ENCODE data around the gene CD74.
"Not testable (repeated sequence)": the region's sequence is repeated elsewhere in the genome, so short reads cannot be mapped to it uniquely, and the experiment has no call there.

Gene CD74

DNA sequence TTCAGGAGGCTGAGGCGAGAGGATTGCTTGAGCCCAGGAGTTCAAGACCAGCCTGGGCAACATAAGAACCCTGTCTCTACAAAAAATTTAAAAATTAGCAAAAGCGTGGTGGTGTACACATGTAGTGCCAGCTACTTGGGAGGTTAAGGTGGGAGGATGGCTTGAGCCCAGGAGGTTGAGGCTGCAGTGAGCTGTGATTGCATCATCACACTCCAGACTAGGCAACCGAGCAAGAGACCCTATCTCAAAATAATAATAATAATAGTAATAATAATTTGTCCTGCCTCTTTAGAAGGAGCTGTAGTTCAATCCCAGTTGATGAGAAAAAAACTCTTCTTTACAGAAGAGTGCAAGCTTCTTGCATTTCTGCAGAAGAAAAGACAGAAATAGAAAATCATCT lies 10.0 kb upstream of the CD74 start:
- no peak overlapping the region for H3K4me3 ChIP-seq (IDR thresholded peaks at IDR 0.05; ENCODE audit: insufficient read depth, low read depth, low read length)
- TF ChIP-seq, protein P1, sequence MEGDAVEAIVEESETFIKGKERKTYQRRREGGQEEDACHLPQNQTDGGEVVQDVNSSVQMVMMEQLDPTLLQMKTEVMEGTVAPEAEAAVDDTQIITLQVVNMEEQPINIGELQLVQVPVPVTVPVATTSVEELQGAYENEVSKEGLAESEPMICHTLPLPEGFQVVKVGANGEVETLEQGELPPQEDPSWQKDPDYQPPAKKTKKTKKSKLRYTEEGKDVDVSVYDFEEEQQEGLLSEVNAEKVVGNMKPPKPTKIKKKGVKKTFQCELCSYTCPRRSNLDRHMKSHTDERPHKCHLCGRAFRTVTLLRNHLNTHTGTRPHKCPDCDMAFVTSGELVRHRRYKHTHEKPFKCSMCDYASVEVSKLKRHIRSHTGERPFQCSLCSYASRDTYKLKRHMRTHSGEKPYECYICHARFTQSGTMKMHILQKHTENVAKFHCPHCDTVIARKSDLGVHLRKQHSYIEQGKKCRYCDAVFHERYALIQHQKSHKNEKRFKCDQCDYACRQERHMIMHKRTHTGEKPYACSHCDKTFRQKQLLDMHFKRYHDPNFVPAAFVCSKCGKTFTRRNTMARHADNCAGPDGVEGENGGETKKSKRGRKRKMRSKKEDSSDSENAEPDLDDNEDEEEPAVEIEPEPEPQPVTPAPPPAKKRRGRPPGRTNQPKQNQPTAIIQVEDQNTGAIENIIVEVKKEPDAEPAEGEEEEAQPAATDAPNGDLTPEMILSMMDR (conservative IDR thresholded peaks at IDR 0.05; ENCODE audit: low read depth, low read length), result no peak
- no peak overlapping the region for H2AFZ ChIP-seq (ENCODE audit: low read depth)
- H3K27me3 ChIP-seq (ENCODE audit: insufficient read depth, low read depth), result no peaks in the 10 kb centered on the region
- H3K36me3 ChIP-seq (ENCODE audit: insufficient read depth), result no peaks in the 10 kb centered on the region
- H3K79me2 ChIP-seq (ENCODE audit: insufficient read depth, low read depth), result no peaks in the 10 kb centered on the region
- H3K9ac ChIP-seq, result no peak overlapping the region
- no peak overlapping the region for H3K4me2 ChIP-seq
- no peaks in the 10 kb centered on the region for H4K20me1 ChIP-seq (ENCODE audit: insufficient read depth)
- no peaks in the 10 kb centered on the region for H3K4me1 ChIP-seq (ENCODE audit: low read depth, poor library complexity, severe bottlenecking)
- no peak overlapping the region for H3K27ac ChIP-seq

DNA sequence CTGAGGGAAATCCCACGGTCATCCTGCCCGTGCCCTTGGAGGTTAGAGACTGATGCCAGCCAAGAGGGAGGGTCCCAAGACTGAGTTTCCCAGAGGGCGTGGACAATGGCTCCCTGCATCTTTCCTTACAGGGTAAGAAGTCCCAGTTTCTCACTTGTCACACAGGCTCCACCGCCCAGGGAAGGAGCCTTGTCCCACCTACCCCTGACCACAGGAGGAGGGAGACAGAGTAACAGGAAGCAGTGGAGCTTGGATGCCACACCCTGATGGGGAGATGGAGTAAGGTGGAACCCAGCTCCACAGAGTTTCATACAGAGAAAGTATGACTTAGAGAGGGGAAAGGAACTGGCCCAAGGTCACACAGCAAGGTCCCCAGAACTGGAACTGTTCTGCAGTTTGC lies 9.4 kb upstream of the CD74 start:
- H3K27ac ChIP-seq, result no peak overlapping the region
- H3K36me3 ChIP-seq (ENCODE audit: insufficient read depth), result no peaks in the 10 kb centered on the region
- H3K79me2 ChIP-seq (ENCODE audit: insufficient read depth, low read depth), result no peaks in the 10 kb centered on the region
- H3K9ac ChIP-seq, result no peak overlapping the region
- TF ChIP-seq, protein P1 (conservative IDR thresholded peaks at IDR 0.05; ENCODE audit: low read depth, low read length), result no peak
- no peak overlapping the region for H3K4me3 ChIP-seq (IDR thresholded peaks at IDR 0.05; ENCODE audit: insufficient read depth, low read depth, low read length)
- H3K27me3 ChIP-seq (ENCODE audit: insufficient read depth, low read depth), result no peaks in the 10 kb centered on the region
- H4K20me1 ChIP-seq (ENCODE audit: insufficient read depth), result no peaks in the 10 kb centered on the region
- H3K4me1 ChIP-seq (ENCODE audit: low read depth, poor library complexity, severe bottlenecking), result no peaks in the 10 kb centered on the region
- no peak overlapping the region for H3K4me2 ChIP-seq
- no peak overlapping the region for H2AFZ ChIP-seq (ENCODE audit: low read depth)

DNA sequence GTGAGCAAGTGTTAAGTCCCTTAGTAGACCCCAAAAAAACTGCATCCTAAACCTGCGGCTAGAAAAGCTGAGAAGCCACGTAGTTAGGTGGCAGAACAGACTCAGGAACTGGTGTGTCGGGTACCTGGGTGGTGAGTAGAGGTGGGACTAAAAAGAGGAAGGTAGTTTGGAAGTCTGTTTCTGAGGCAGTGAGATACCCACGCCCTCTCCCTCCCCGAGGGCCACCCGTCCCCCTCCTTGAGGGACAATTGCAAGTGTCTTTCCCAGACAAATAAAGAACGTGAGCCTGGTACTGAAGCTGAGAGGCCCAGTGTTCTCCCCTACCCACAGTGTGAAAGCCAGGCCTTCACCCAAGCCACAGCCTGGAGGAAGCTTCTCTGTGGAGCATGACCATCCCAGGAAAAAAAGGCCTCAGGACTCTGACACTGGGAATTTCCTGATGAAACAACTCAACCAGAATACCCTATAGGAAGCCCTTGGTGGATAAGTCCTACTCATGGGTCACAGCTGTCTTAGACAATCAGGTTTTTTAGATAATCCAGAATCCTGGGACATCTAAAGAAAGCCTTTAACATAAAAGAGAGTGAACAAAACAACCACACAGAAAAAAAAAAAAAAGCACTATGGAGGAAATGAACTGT lies 7.0 kb upstream of the CD74 start:
- TF ChIP-seq, protein P1 (conservative IDR thresholded peaks at IDR 0.05; ENCODE audit: low read depth, low read length), result no peak
- Histone ChIP-seq H3K9ac (no peak overlapping the region), H2AFZ (ENCODE audit: low read depth) (no peak overlapping the region), H3K4me2 (no peak overlapping the region), H3K79me2 (ENCODE audit: insufficient read depth, low read depth) (no peaks in the 10 kb centered on the region), H3K4me3 (IDR thresholded peaks at IDR 0.05; ENCODE audit: insufficient read depth, low read depth, low read length) (no peak overlapping the region), H4K20me1 (ENCODE audit: insufficient read depth) (no peaks in the 10 kb centered on the region), H3K27me3 (ENCODE audit: insufficient read depth, low read depth) (no peaks in the 10 kb centered on the region), H3K4me1 (ENCODE audit: low read depth, poor library complexity, severe bottlenecking) (no peaks in the 10 kb centered on the region), H3K36me3 (ENCODE audit: insufficient read depth) (no peaks in the 10 kb centered on the region), H3K27ac (no peak overlapping the region)

DNA sequence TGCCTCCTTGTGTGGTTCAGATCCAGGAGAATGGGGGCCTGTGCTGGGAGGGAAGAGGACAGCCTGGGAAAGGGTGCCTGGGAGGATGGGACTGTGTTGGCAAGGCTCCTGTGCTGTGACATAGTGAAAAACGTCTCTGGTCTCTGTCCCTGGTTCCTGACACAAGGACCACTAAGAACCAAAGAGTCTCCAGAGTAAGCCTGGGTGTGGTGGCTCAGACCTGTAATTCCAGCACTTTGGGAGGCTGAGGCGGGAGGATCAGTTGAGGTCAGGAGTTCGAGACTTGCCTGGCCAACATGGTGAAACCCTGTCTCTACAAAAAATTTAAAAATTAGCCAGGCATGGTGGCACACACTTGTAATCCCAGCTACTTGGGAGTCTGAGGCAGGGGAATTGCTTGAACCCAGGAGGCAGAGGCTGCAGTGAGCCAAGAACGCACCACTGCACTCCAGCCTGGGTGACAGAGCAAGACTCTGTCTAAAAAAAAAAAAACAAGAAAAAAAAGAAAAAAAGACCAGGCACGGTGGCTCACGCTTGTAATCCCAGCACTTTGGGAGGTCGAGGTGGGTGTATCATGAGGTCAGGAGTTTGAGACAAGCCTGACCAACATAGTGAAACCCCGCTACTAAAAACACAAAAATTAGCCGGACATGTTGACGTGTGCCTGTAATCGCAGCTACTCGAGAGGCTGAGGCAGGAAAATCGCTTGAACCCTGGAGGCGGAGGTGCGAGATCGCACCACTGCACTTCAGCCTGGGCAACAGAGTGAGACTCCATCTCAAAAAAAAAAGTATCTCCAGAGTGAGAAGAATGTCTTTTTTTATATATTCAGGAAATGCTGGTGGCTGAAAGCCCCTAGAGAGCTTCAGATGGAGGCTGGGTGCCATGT lies 1.4 kb upstream of the CD74 start:
- peak overlapping the region; percentile 95; the same call in 1 of the 2 replicates for H3K9ac ChIP-seq
- not testable (repeated sequence) for H3K36me3 ChIP-seq (ENCODE audit: insufficient read depth); H2AFZ ChIP-seq (ENCODE audit: low read depth); H3K4me2 ChIP-seq; H3K27me3 ChIP-seq (ENCODE audit: insufficient read depth, low read depth); H4K20me1 ChIP-seq (ENCODE audit: insufficient read depth); H3K4me3 ChIP-seq (IDR thresholded peaks at IDR 0.05; ENCODE audit: insufficient read depth, low read depth, low read length)
- peaks cover 35% of the 10 kb centered on the region for H3K79me2 ChIP-seq (ENCODE audit: insufficient read depth, low read depth)
- peaks cover 31% of the 10 kb centered on the region for H3K4me1 ChIP-seq (ENCODE audit: low read depth, poor library complexity, severe bottlenecking)
- H3K27ac ChIP-seq, result peak overlapping the region; percentile 97

Data from KMS-11 (cell line).